Measurements from ENCODE around the gene AGBL4. TPM values are rescaled to one million over a fixed set of nuclear protein-coding genes. Genes with fewer than 3 reads are reported as not detected.

Gene AGBL4
- polyA plus RNA-seq, 3 donors, result 0.05 TPM; not detected in 2

DNA sequence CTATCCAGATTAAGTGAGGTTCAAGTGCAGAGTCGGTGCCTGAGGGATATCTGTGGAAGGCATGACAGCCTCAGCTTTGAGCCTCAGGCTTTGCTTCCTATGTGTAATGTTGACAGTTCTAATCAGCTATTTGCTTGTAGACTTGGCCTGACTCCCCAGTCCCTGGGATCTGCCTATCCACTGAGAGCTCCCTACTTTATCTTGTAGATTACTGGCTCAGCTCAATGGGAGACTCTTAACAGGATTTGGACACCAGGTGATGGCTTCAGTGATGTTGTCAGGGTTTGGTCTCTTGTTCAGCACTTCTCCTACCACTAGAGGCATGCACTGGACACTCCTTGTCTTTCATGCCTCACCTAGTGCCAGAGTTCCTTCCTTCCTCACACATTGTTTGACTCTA, 1120.5 kb downstream of the AGBL4 start:
- H3K36me3 Mint-ChIP-seq, result no peaks in the 10 kb centered on the region
- Histone ChIP-seq H3K4me3 (replicated peaks in 1 of 3; ENCODE audit: low read depth in 2 of 3, low read length in 3 of 3) (no peak overlapping the region), H3K9me3 (replicated peaks in 1 of 2; ENCODE audit: control insufficient read depth in 1 of 2, insufficient read depth in 1 of 2, low read length in 2 of 2) (no peaks in the 10 kb centered on the region), H3K27me3 (ENCODE audit: control insufficient read depth in 2 of 2, insufficient read depth in 2 of 2, low read length in 2 of 2) (peaks cover 2% of the 10 kb centered on the region in 2 donors), H3K9ac (ENCODE audit: insufficient read depth, low read length, poor library complexity, severe bottlenecking) (no peak overlapping the region), H3K4me1 (ENCODE audit: control insufficient read depth in 1 of 2, insufficient read depth in 2 of 2, low read length in 2 of 2) (no peaks in the 10 kb centered on the region), H2AFZ (ENCODE audit: insufficient read depth, low read depth, low read length, poor library complexity, severe bottlenecking) (no peak overlapping the region), H3K36me3 (replicated peaks in 1 of 2; ENCODE audit: control insufficient read depth in 1 of 2, insufficient read depth in 2 of 2, low read length in 2 of 2) (no peaks in the 10 kb centered on the region), H3K4me2 (replicated peaks; ENCODE audit: extremely low read depth, low read length, poor library complexity, severe bottlenecking) (no peak overlapping the region), H3K27ac (ENCODE audit: low read depth in 1 of 2, low read length in 2 of 2) (no peak overlapping the region), H4K20me1 (ENCODE audit: insufficient read depth, low read length) (no peaks in the 10 kb centered on the region), H3K79me2 (ENCODE audit: insufficient read depth, low read length) (no peaks in the 10 kb centered on the region)
- intact Hi-C loops (cut with micrococcal nuclease), result no loop called here
- no peak overlapping the region for H3K27ac Mint-ChIP-seq
- peaks cover 3 to 12% (median 4%) of the 10 kb centered on the region in 3 donors for H3K27me3 Mint-ChIP-seq (ENCODE audit: low read depth in 3 of 3)
- TF ChIP-seq, protein P1, sequence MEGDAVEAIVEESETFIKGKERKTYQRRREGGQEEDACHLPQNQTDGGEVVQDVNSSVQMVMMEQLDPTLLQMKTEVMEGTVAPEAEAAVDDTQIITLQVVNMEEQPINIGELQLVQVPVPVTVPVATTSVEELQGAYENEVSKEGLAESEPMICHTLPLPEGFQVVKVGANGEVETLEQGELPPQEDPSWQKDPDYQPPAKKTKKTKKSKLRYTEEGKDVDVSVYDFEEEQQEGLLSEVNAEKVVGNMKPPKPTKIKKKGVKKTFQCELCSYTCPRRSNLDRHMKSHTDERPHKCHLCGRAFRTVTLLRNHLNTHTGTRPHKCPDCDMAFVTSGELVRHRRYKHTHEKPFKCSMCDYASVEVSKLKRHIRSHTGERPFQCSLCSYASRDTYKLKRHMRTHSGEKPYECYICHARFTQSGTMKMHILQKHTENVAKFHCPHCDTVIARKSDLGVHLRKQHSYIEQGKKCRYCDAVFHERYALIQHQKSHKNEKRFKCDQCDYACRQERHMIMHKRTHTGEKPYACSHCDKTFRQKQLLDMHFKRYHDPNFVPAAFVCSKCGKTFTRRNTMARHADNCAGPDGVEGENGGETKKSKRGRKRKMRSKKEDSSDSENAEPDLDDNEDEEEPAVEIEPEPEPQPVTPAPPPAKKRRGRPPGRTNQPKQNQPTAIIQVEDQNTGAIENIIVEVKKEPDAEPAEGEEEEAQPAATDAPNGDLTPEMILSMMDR (IDR thresholded peaks at IDR 0.05), result no peak
- no peak for DNase-seq
- H3K4me1 Mint-ChIP-seq, result no peaks in the 10 kb centered on the region
- H3K9me3 Mint-ChIP-seq, result peaks cover 0 to 3% (median 0%) of the 10 kb centered on the region in 7 donors
- no peak overlapping the region for H3K4me3 Mint-ChIP-seq
- 100% methylated on average over 1 of the region's 1 CpG for WGBS (ENCODE audit: insufficient coverage)

DNA sequence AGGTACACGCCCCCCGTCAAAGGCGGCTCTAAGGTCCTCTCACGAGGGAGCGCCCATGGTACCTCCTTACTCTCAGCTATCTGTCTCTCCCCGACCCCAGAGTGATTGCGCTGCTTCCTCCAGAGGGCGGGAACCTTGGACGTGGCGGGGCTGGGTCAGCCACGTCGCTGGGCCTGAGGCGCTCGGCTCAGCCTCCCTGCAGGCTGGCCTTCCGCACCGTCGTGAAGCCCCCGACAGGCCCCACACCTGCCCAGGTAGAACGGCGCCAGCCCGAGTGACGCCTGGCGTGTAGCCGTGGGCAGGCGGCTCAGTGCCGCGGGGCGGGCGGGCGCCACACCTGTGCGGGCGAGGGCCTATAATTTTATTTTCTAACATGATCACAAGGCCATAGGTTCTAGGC, 1124.9 kb downstream of the AGBL4 start:
- H3K27me3 Mint-ChIP-seq (ENCODE audit: low read depth in 3 of 3), result peaks cover 2 to 11% (median 11%) of the 10 kb centered on the region in 3 donors

More for the DNA sequence above, 1124.9 kb downstream of the AGBL4 start:
- Histone ChIP-seq H3K4me1 (ENCODE audit: control insufficient read depth in 1 of 2, insufficient read depth in 2 of 2, low read length in 2 of 2) (no peaks in the 10 kb centered on the region), H3K27ac (ENCODE audit: low read depth in 1 of 2, low read length in 2 of 2) (no peak overlapping the region), H3K79me2 (ENCODE audit: insufficient read depth, low read length) (no peaks in the 10 kb centered on the region), H3K4me2 (replicated peaks; ENCODE audit: extremely low read depth, low read length, poor library complexity, severe bottlenecking) (no peak overlapping the region), H3K9ac (ENCODE audit: insufficient read depth, low read length, poor library complexity, severe bottlenecking) (no peak overlapping the region), H4K20me1 (ENCODE audit: insufficient read depth, low read length) (no peaks in the 10 kb centered on the region), H3K4me3 (replicated peaks in 1 of 3; ENCODE audit: low read depth in 2 of 3, low read length in 3 of 3) (no peak overlapping the region), H3K27me3 (ENCODE audit: control insufficient read depth in 2 of 2, insufficient read depth in 2 of 2, low read length in 2 of 2) (peaks cover 0 to 2% of the 10 kb centered on the region in 2 donors), H3K36me3 (replicated peaks in 1 of 2; ENCODE audit: control insufficient read depth in 1 of 2, insufficient read depth in 2 of 2, low read length in 2 of 2) (no peaks in the 10 kb centered on the region), H2AFZ (ENCODE audit: insufficient read depth, low read depth, low read length, poor library complexity, severe bottlenecking) (no peak overlapping the region), H3K9me3 (replicated peaks in 1 of 2; ENCODE audit: control insufficient read depth in 1 of 2, insufficient read depth in 1 of 2, low read length in 2 of 2) (no peaks in the 10 kb centered on the region)
- WGBS (ENCODE audit: insufficient coverage), result 81% methylated on average over 24 of the region's 32 CpGs
- Mint-ChIP-seq H3K27ac (no peak overlapping the region), H3K4me3 (no peak overlapping the region), H3K4me1 (no peaks in the 10 kb centered on the region), H3K9me3 (peaks cover 0 to 5% (median 0%) of the 10 kb centered on the region in 7 donors), H3K36me3 (no peaks in the 10 kb centered on the region)
- TF ChIP-seq, protein P1 (IDR thresholded peaks at IDR 0.05), result no peak
- no peak for DNase-seq
- intact Hi-C loops (cut with micrococcal nuclease), result no loop called here
